SK-N-MC (cell line): ENCODE measurements around the gene NRN1L.

ENCODE experiments used
- EZH2 ChIP-seq: fragments of 200-600 bp; sonication (generic); IDR thresholded peaks from one replicate; pipeline ENCODE4 v1.6.1; 2017; ENCODE audit warnings: antibody characterized with exemption
- POLR2AphosphoS5 ChIP-seq: IDR thresholded peaks from 2 replicates; pipeline ENCODE4 v1.6.1; 2012; ENCODE audit warnings: mild to moderate bottlenecking, low read depth, low read length, borderline replicate concordance

- TF ChIP-seq EZH2 (no peak), POLR2AphosphoS5 (no peak)
Observed at GRCh38 chr16:67846063-67846319, 38.7 kb upstream of the NRN1L start.
